ENCODE results near the gene CLCN7.
"Not testable (repeated sequence)": the region's sequence is repeated elsewhere in the genome, so short reads cannot be mapped to it uniquely, and the experiment has no call there.

CLCN7 gene

GRCh38 chr16:1487395-1488053 is 12.7 kb upstream of the CLCN7 start:
- DNase-seq (ENCODE audit: low read depth), result no peak

- no peak for DNase-seq (ENCODE audit: low read depth)
These were observed 11.9 kb upstream of the CLCN7 start for GRCh38 chr16:1486551-1487390.

GRCh38 chr16:1485847-1486496 is 11.1 kb upstream of the CLCN7 start:
- DNase-seq (ENCODE audit: low read depth), result no peak

- DNase-seq (ENCODE audit: low read depth), result no peak
These were observed 7.3 kb upstream of the CLCN7 start for GRCh38 chr16:1481906-1482835.

GRCh38 chr16:1478937-1479336 is 4.1 kb upstream of the CLCN7 start:
- DNase-seq (ENCODE audit: low read depth), result not testable (repeated sequence)

GRCh38 chr16:1477033-1477432 is 2.2 kb upstream of the CLCN7 start:
- DNase-seq (ENCODE audit: low read depth), result no peak

GRCh38 chr16:1475552-1476114 is 805 bp upstream of the CLCN7 start:
- DNase-seq (ENCODE audit: low read depth), result no peak

- DNase-seq (ENCODE audit: low read depth), result no peak
These were observed 589 bp downstream of the CLCN7 start for GRCh38 chr16:1474082-1474795.

- DNase-seq (ENCODE audit: low read depth), result no peak
These were observed 1.9 kb downstream of the CLCN7 start for GRCh38 chr16:1472974-1473373.

GRCh38 chr16:1471569-1472194 is 3.1 kb downstream of the CLCN7 start:
- DNase-seq (ENCODE audit: low read depth), result no peak

GRCh38 chr16:1470481-1471251 is 4.2 kb downstream of the CLCN7 start:
- DNase-seq (ENCODE audit: low read depth), result no peak

GRCh38 chr16:1469693-1470201 is 5.1 kb downstream of the CLCN7 start:
- DNase-seq (ENCODE audit: low read depth), result no peak

GRCh38 chr16:1469141-1469540 is 5.7 kb downstream of the CLCN7 start:
- not testable (repeated sequence) for DNase-seq (ENCODE audit: low read depth)

- DNase-seq (ENCODE audit: low read depth), result no peak
These were observed 6.4 kb downstream of the CLCN7 start for GRCh38 chr16:1468426-1468810.

- DNase-seq (ENCODE audit: low read depth), result no peak
These were observed 7.8 kb downstream of the CLCN7 start for GRCh38 chr16:1466968-1467521.

GRCh38 chr16:1466054-1466453 is 8.8 kb downstream of the CLCN7 start:
- no peak for DNase-seq (ENCODE audit: low read depth)

- no peak for DNase-seq (ENCODE audit: low read depth)
These were observed 9.3 kb downstream of the CLCN7 start for GRCh38 chr16:1465567-1465915.

- no peak for DNase-seq (ENCODE audit: low read depth)
These were observed 9.8 kb downstream of the CLCN7 start for GRCh38 chr16:1464894-1465566.
